ENCODE results near the gene SARDH.
"Not testable (repeated sequence)": the region's sequence is repeated elsewhere in the genome, so short reads cannot be mapped to it uniquely, and the experiment has no call there.

Gene SARDH

GRCh38 chr9:133754688-133755227 lies 16.6 kb upstream of the SARDH start:
- no peak for DNase-seq

GRCh38 chr9:133754187-133754586 lies 16.0 kb upstream of the SARDH start:
- no peak for DNase-seq

- no peak for DNase-seq
Measured at GRCh38 chr9:133752739-133753446, 14.7 kb upstream of the SARDH start.

- no peak for DNase-seq
Measured at GRCh38 chr9:133750982-133751649, 13.0 kb upstream of the SARDH start.

- DNase-seq: no peak
Measured at GRCh38 chr9:133747309-133747708, 9.2 kb upstream of the SARDH start.

- DNase-seq: not testable (repeated sequence)
Measured at GRCh38 chr9:133744528-133744927, 6.4 kb upstream of the SARDH start.

GRCh38 chr9:133742849-133743444 lies 4.8 kb upstream of the SARDH start:
- DNase-seq: peak; percentile 80

GRCh38 chr9:133742251-133742650 lies 4.1 kb upstream of the SARDH start:
- DNase-seq: no peak

- no peak for DNase-seq
Measured at GRCh38 chr9:133741716-133742115, 3.6 kb upstream of the SARDH start.

GRCh38 chr9:133740911-133741310 lies 2.8 kb upstream of the SARDH start:
- DNase-seq: no peak

- DNase-seq: no peak
Measured at GRCh38 chr9:133739408-133740280, 1.5 kb upstream of the SARDH start.

- no peak for DNase-seq
Measured at GRCh38 chr9:133738640-133739225, 581 bp upstream of the SARDH start.

GRCh38 chr9:133737071-133737773 lies 930 bp downstream of the SARDH start:
- DNase-seq: no peak

- no peak for DNase-seq
Measured at GRCh38 chr9:133735931-133736330, 2.2 kb downstream of the SARDH start.

- DNase-seq: no peak
Measured at GRCh38 chr9:133735415-133735775, 2.8 kb downstream of the SARDH start.

- DNase-seq: no peak
Measured at GRCh38 chr9:133734590-133735414, 3.4 kb downstream of the SARDH start.

GRCh38 chr9:133733796-133734533 lies 4.2 kb downstream of the SARDH start:
- DNase-seq: no peak

GRCh38 chr9:133733421-133733795 lies 4.7 kb downstream of the SARDH start:
- DNase-seq: no peak

- no peak for DNase-seq
Measured at GRCh38 chr9:133732639-133733408, 5.3 kb downstream of the SARDH start.
